Large intestine (tissue), 3 donors: ENCODE data around the gene PTPN12. TPM values are rescaled to one million over a fixed set of nuclear protein-coding genes. Genes with fewer than 3 reads are reported as not detected.
"Not testable (repeated sequence)": the region's sequence is repeated elsewhere in the genome, so short reads cannot be mapped to it uniquely, and the experiment has no call there.

Source experiments
- DNase-seq, 2 donors: peaks; one replicate each; pipeline versions ENCODE4 v3.0.0 to v3.0.0-alpha.2; 2013
- H3K27ac ChIP-seq: one replicate; pipeline ENCODE4 v1.5.1; 2013; ENCODE audit warnings: low read length
- H3K27me3 ChIP-seq: 2 replicates; pipeline ENCODE4 v1.6.1; 2013; ENCODE audit warnings: low read length; ENCODE audit not compliant: control insufficient read depth, insufficient read depth
- H3K36me3 ChIP-seq: 2 replicates; pipeline ENCODE4 v1.6.1; 2013; ENCODE audit warnings: low read length; ENCODE audit not compliant: control insufficient read depth, insufficient read depth
- H3K4me1 ChIP-seq: one replicate; pipeline ENCODE4 v1.6.1; 2013; ENCODE audit warnings: low read length; ENCODE audit not compliant: control insufficient read depth, insufficient read depth
- H3K4me3 ChIP-seq: one replicate; pipeline ENCODE4 v1.5.1; 2013; ENCODE audit warnings: low read length
- H3K9me3 ChIP-seq: one replicate; pipeline ENCODE4 v1.6.1; 2013; ENCODE audit warnings: mild to moderate bottlenecking, low read depth, low read length, moderate library complexity; ENCODE audit not compliant: control insufficient read depth
- WGBS: methylation state at CpG from one replicate; pipeline ENCODE4 v1.1.5; 2013; ENCODE audit warnings: low lambda C conversion rate; ENCODE audit not compliant: insufficient coverage; 5-methylcytosine and 5-hydroxymethylcytosine counted together
- polyA plus RNA-seq: library from polyadenylated mRNA; unstranded; fragments of 120-200 nt; gene quantifications from one replicate; pipeline ENCODE4 v1.2.1, GENCODE V29; 2013

Gene PTPN12
- polyA plus RNA-seq, 1 donor, result 47.6 TPM

DNA sequence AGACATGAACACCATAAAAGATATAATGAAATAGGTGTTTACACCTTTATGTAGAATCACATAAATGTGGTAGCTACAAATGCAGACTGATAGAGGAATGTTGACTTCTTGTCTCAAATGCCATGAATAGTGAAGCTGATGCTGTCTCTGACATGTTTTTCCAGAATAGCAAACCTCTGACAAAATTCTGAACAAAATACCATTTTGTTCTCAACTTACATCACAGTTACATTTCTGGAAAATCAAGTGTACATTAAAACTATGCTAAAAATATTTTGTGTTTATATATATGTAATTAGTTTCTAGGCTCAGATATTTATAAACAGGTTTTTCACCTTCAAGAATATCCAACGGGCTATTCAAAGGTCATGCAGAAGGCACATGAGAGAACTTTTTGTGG lies 16.8 kb upstream of the PTPN12 start:
- no peaks in the 10 kb centered on the region for H3K27me3 ChIP-seq
- H3K27ac ChIP-seq, result no peak overlapping the region
- WGBS, result no CpG with 5 or more reads among the region's 1 CpG
- H3K9me3 ChIP-seq, result no peaks in the 10 kb centered on the region
- no peak overlapping the region for H3K4me3 ChIP-seq
- H3K4me1 ChIP-seq, result peaks cover 5% of the 10 kb centered on the region
- no peak for DNase-seq
- no peaks in the 10 kb centered on the region for H3K36me3 ChIP-seq

DNA sequence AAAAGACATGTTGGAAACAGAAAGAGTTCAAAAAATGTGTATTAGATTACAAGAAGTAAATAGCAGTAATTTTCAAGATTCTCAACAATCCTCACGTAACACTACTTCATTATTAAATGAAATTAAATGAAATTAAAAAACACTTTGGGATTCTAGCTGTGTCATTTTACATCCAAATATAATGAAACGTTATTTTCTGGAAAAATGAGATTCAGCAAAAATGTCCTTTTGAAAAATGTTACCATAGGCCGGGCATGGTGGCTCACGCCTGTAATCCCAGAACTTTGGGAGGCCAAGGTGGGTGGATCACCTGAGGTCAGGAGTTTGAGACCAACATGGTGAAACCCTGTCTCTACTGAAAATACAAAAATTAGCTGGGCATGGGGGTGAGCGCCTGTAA lies 15.6 kb upstream of the PTPN12 start:
- not testable (repeated sequence) for DNase-seq, H3K4me1 ChIP-seq, H3K4me3 ChIP-seq, H3K9me3 ChIP-seq, H3K27me3 ChIP-seq, H3K27ac ChIP-seq, H3K36me3 ChIP-seq
- 96% methylated on average over 3 of the region's 5 CpGs for WGBS

DNA sequence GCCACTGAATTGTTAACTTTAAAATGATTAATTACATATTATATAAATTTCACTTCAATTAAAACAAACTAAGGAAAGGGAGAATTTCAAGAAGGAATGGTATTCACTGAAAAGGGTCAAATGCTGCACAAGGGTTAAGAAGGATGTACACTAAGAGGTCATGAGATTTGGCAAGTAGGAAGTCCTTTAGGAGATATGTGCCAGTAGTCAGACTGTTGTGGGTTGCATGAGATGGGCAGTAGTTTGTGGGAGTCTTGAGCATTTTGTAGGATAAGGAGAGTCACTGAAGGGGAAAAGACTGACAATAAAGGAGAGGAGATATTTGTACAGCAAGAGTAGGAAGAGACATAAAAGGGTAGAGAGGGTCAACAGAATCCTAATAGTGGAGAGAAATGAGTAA lies 12.4 kb upstream of the PTPN12 start:
- no peak overlapping the region for H3K4me3 ChIP-seq
- H3K27me3 ChIP-seq, result no peaks in the 10 kb centered on the region
- H3K4me1 ChIP-seq, result no peaks in the 10 kb centered on the region
- no peak overlapping the region for H3K27ac ChIP-seq
- no peaks in the 10 kb centered on the region for H3K9me3 ChIP-seq
- DNase-seq, result no peak
- H3K36me3 ChIP-seq, result no peaks in the 10 kb centered on the region

DNA sequence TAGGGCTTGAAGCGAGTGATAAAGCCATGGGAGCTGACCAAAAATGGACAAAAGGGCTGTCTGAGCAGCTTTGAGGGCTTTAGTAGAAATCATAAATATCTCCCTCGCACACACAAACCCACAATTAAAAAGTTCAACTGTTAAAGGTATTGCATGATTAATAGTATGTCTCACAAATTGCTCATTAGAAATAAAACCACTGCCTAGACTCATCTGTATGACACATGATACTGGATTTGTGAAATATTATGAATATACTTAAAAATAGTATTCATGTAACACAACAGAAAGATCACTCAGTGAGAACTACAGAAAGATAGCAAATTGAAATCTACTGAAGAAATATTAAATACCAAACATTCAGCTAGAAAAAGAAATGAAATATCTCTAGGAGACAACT lies 11.9 kb upstream of the PTPN12 start:
- no peak overlapping the region for H3K27ac ChIP-seq
- no peak overlapping the region for H3K4me3 ChIP-seq
- H3K27me3 ChIP-seq, result no peaks in the 10 kb centered on the region
- no peak for DNase-seq
- WGBS, result no CpG with 5 or more reads among the region's 2 CpGs
- H3K36me3 ChIP-seq, result no peaks in the 10 kb centered on the region
- no peaks in the 10 kb centered on the region for H3K4me1 ChIP-seq
- no peaks in the 10 kb centered on the region for H3K9me3 ChIP-seq

DNA sequence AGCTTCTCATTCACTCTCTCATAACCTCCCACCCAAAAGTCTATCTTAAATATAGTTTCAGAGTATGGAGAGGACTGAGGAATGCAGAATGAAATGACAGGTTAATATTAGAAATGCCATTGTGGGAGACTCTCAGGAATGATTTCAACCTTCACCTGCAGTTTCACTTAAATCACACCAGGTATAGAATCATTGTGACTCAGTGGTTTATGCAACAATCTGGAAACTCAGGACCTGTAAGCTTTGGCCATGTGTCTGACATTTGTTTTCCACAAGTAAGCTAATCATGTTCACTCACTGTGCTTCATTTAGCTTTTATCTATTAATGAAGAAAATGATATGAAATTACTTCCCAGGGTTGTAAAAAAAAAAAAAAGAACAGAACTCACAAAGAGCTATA lies 8.7 kb upstream of the PTPN12 start:
- H3K27ac ChIP-seq, result no peak overlapping the region
- no peaks in the 10 kb centered on the region for H3K36me3 ChIP-seq
- H3K9me3 ChIP-seq, result no peaks in the 10 kb centered on the region
- no peaks in the 10 kb centered on the region for H3K4me1 ChIP-seq
- no peaks in the 10 kb centered on the region for H3K27me3 ChIP-seq
- no peak overlapping the region for H3K4me3 ChIP-seq
- no peak for DNase-seq

DNA sequence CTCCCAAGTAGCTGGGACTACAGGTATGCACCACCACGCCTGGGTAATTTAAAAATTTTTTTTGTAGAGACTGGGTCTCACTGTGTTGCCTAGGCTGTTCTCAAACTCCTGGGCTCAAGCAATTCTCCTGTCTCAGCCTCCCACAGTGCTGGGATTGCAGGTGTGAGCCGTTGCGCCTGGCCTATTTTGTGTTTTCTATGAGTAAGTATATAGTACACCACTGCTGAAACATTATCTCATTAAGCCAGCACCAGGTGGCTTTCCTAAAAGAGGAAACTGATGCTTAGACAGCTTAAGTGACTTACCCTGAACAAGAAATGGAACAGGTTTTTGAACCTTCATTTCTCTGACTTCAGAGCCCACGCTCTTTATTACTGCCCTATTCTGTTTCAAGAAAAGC lies 7.8 kb upstream of the PTPN12 start:
- no peak overlapping the region for H3K27ac ChIP-seq
- peaks cover 3% of the 10 kb centered on the region for H3K9me3 ChIP-seq
- H3K4me1 ChIP-seq, result no peaks in the 10 kb centered on the region
- DNase-seq, result no peak
- no peak overlapping the region for H3K4me3 ChIP-seq
- no peaks in the 10 kb centered on the region for H3K36me3 ChIP-seq
- no peaks in the 10 kb centered on the region for H3K27me3 ChIP-seq
- WGBS, result no CpG with 5 or more reads among the region's 4 CpGs

DNA sequence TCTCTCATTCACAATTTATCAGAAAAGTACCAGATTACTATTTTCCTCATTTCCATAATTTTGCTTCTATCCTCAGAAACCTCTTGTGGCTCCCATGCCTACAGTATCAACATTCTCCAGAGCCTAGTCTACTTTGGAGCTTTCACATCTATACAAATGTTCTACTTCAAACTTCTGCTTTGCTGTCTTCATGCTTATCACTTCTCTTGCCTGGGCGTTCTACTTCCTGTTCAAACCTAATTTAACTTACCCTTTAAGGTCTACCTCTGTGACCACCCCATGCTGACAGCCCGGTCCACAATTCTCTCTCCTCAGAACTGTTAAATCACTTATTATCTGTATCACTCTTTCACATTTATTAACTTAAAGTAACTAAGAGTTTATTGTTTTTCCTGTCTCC lies 6.1 kb upstream of the PTPN12 start:
- no peaks in the 10 kb centered on the region for H3K27me3 ChIP-seq
- no peak for DNase-seq
- H3K4me3 ChIP-seq, result no peak overlapping the region
- WGBS, result 83% methylated on average over 1 of the region's 2 CpGs
- H3K36me3 ChIP-seq, result no peaks in the 10 kb centered on the region
- H3K9me3 ChIP-seq, result peaks cover 6% of the 10 kb centered on the region
- no peak overlapping the region for H3K27ac ChIP-seq
- H3K4me1 ChIP-seq, result peaks cover 2% of the 10 kb centered on the region

DNA sequence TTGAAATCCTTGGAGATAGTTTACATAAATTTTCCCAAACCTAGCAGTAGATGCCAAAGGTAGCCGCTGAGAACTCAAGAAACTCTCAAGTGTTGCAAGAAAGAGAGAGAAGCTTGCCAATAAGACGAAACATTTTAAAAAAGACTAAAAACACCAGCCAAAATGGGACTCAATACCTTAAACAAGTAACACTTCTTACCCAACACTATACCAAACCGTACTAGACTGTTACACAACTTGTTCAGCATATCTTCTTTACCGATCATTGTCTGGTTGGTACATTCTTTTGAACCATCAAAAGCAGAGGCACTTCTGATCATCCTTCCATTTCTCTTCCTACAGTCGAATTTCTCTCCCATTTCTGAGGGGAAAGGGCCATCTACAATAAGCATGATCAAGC lies 4.8 kb upstream of the PTPN12 start:
- no peak overlapping the region for H3K4me3 ChIP-seq
- peaks cover 6% of the 10 kb centered on the region for H3K9me3 ChIP-seq
- DNase-seq, result no peak
- peaks cover 2% of the 10 kb centered on the region for H3K4me1 ChIP-seq
- 82% methylated on average over 2 of the region's 5 CpGs for WGBS
- H3K27ac ChIP-seq, result no peak overlapping the region
- H3K27me3 ChIP-seq, result no peaks in the 10 kb centered on the region
- no peaks in the 10 kb centered on the region for H3K36me3 ChIP-seq

DNA sequence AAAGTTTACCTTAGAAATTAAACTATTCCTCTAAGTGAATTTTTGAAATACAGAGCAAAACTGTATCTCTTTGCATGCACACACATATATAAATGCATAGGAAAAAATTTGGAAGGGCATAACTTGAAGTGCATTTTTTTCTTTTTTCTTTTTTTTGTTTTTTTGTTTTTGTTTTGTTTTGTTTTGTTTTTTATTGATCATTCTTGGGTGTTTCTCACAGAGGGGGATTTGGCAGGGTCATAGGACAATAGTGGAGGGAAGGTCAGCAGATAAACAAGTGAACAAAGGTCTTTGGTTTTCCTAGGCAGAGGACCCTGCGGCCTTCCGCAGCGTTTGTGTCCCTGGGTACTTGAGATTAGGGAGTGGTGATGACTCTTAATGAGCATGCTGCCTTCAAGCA lies 4.4 kb upstream of the PTPN12 start:
- WGBS, result no CpG with 5 or more reads among the region's 3 CpGs
- H3K9me3 ChIP-seq, H3K4me1 ChIP-seq, H3K27me3 ChIP-seq, H3K4me3 ChIP-seq, DNase-seq, H3K27ac ChIP-seq, H3K36me3 ChIP-seq: not testable (repeated sequence)

DNA sequence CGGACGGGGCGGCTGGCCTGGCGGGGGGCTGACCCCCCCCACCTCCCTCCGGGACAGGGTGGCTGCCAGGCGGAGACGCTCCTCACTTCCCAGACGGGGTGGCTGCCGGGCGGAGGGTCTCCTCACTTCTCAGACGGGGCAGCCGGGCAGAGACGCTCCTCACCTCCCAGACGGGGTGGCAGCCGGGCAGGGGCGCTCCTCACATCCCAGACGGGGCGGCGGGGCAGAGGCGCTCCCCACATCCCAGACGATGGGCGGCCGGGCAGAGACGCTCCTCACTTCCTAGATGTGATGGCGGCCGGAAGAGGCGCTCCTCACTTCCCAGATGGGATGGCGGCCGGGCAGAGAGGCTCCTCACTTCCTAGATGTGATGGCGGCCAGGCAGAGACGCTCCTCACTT lies 3.0 kb upstream of the PTPN12 start:
- not testable (repeated sequence) for H3K9me3 ChIP-seq, H3K27me3 ChIP-seq, H3K27ac ChIP-seq, H3K36me3 ChIP-seq, H3K4me3 ChIP-seq, DNase-seq, H3K4me1 ChIP-seq
- no CpG with 5 or more reads among the region's 31 CpGs for WGBS

DNA sequence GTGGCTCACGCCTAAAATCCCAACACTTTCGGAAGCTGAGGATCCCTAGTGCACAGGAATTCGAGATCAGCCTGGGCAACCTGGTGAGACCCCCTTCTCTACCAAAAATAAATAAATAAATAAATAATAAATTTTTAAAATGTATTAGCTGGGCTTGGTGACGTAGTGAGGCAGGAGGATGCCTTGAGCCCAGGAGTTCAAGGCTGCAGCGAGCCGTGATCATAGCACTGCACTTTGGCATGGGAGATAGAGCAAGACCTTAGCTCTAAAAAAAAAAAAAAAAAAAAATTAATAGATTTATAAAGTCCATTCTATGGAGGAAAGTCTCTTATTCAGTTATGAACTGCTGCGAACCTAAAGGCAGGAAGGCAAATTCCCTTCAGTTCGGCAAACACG lies 1.1 kb upstream of the PTPN12 start:
- H3K27ac ChIP-seq, result peak overlapping the region; percentile 82
- H3K36me3 ChIP-seq, result no peaks in the 10 kb centered on the region
- H3K4me1 ChIP-seq, result peaks cover 10% of the 10 kb centered on the region
- H3K27me3 ChIP-seq, result no peaks in the 10 kb centered on the region
- DNase-seq, result peak in 1 of 2 donors; percentile 23
- H3K4me3 ChIP-seq, result peak overlapping the region; percentile 57
- H3K9me3 ChIP-seq, result peaks cover 6% of the 10 kb centered on the region
- WGBS, result 67% methylated on average over 3 of the region's 9 CpGs
